ENCODE measurements around the gene AGMO. TPM values are rescaled to one million over a fixed set of nuclear protein-coding genes. Genes with fewer than 3 reads are reported as not detected.

The AGMO gene
- total RNA-seq, 3 donors from 2014 or later = 0.89 to 3.0 (median 1.3) TPM

DNA sequence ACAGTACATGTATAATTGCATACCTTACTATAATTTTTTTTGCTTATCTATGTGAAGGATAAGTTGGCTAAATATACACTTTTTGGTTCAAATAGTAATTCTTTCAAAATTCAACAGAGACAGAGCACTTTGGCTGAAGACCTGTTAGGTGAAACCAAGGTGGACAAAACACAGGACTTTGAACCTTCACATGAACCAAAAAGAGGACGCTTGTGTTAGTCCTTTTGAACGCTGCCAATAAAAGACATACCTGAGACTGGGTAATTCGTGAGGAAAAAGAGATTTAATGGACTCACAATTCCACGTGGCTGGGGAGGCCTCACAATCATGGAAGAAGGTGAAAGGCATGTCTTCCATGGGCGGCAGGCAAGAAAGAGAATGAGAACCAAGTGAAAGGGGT is 4.7 kb upstream of the AGMO start:
- no peaks in the 10 kb centered on the region for H3K9me3 ChIP-seq
- H3K4me1 ChIP-seq (ENCODE audit: low read depth) = no peaks in the 10 kb centered on the region
- intact Hi-C loops (cut with DNase I, micrococcal nuclease) = no loop called here
- TF ChIP-seq CTCF (IDR thresholded peaks at IDR 0.05) = no peak
- H3K4me3 ChIP-seq = no peak overlapping the region
- H3K36me3 ChIP-seq (ENCODE audit: low read depth) = no peaks in the 10 kb centered on the region
- DNase-seq = no peak
- no peak for ATAC-seq

- no peak for TF ChIP-seq CTCF (IDR thresholded peaks at IDR 0.05)
- no peaks in the 10 kb centered on the region for H3K9me3 ChIP-seq
- intact Hi-C loops (cut with DNase I, micrococcal nuclease) = no loop called here
These were observed 847 bp downstream of the AGMO start for GRCh38 chr7:15560968-15561367.

GRCh38 chr7:15559416-15559928 is 2.3 kb downstream of the AGMO start:
- DNase-seq = no peak
- Histone ChIP-seq H3K9me3 (no peaks in the 10 kb centered on the region), H3K36me3 (ENCODE audit: low read depth) (no peaks in the 10 kb centered on the region), H3K4me1 (ENCODE audit: low read depth) (peaks cover 3% of the 10 kb centered on the region), H3K4me3 (no peak overlapping the region)
- ATAC-seq = no peak
- TF ChIP-seq CTCF (IDR thresholded peaks at IDR 0.05) = no peak
- intact Hi-C loops (cut with DNase I, micrococcal nuclease) = no loop called here

More at GRCh38 chr7:15560968-15561367, 847 bp downstream of the AGMO start:
- no peaks in the 10 kb centered on the region for H3K4me1 ChIP-seq (ENCODE audit: low read depth)
- no peaks in the 10 kb centered on the region for H3K36me3 ChIP-seq (ENCODE audit: low read depth)
- no peak for ATAC-seq
- no peak overlapping the region for H3K4me3 ChIP-seq
- DNase-seq = no peak

GRCh38 chr7:15558756-15559155 is 3.1 kb downstream of the AGMO start:
- H3K4me1 ChIP-seq (ENCODE audit: low read depth) = peaks cover 3% of the 10 kb centered on the region
- no peaks in the 10 kb centered on the region for H3K9me3 ChIP-seq
- ATAC-seq = no peak
- no peaks in the 10 kb centered on the region for H3K36me3 ChIP-seq (ENCODE audit: low read depth)
- DNase-seq = no peak
- no peak for TF ChIP-seq CTCF (IDR thresholded peaks at IDR 0.05)
- intact Hi-C loops (cut with DNase I, micrococcal nuclease) = no loop called here
- H3K4me3 ChIP-seq = no peak overlapping the region

DNA sequence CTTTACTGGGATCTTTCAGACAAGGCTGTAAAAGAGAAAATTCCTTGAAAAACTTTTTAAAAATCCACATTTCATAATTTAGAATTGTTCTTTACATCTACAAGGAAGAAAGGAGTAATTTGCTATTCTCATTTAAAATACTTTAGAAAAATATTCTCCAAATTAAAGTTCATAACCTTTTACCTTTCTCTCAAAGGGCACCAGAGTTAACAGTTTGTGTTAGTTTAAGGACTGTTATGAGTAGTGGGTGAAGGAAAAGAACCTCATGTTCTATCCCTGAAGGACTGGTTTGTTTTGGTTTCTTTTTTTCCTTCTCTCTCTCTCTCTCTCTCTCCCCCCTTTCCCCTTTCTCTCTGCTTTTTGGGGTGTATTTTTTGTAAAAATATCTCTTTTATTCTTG is 4.1 kb downstream of the AGMO start:
- intact Hi-C loops (cut with DNase I, micrococcal nuclease) = no loop called here
- DNase-seq (no peak), ATAC-seq (no peak)
- H3K36me3 ChIP-seq (ENCODE audit: low read depth) = no peaks in the 10 kb centered on the region
- H3K4me3 ChIP-seq = no peak overlapping the region
- H3K4me1 ChIP-seq (ENCODE audit: low read depth) = peaks cover 3% of the 10 kb centered on the region
- H3K9me3 ChIP-seq = no peaks in the 10 kb centered on the region
- no peak for TF ChIP-seq CTCF (IDR thresholded peaks at IDR 0.05)

- Histone ChIP-seq H3K36me3 (ENCODE audit: low read depth) (no peaks in the 10 kb centered on the region), H3K4me1 (ENCODE audit: low read depth) (peaks cover 3% of the 10 kb centered on the region), H3K4me3 (no peak overlapping the region), H3K9me3 (no peaks in the 10 kb centered on the region)
- intact Hi-C loops (cut with DNase I, micrococcal nuclease) = no loop called here
- TF ChIP-seq CTCF (IDR thresholded peaks at IDR 0.05) = no peak
- DNase-seq = no peak
- no peak for ATAC-seq
These were observed 4.6 kb downstream of the AGMO start for GRCh38 chr7:15557186-15557585.

All from mucosa of descending colon (tissue), 3 donors.